ENCODE data around the gene SPSB2.

Gene SPSB2

DNA sequence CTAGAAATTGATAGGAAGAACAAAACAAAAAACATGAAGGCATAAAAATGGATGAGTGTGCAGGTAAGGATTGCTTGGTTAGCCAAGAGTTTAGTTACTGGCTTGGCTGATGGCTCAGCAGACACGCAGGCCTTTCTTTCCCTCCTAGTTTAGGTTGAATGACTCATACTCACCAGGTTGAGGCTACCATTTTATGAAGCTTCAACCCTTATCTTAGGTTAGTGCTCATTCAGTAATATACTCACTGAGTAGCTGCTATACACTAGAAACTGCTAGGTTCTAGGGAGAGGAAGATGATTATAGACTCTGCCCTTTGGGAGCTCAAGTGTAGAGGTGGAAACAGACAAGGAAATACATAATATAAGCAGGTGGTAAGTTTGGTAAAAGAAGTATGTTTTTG, 38.8 kb downstream of the SPSB2 start:
- TF ChIP-seq POLR2A (IDR thresholded peaks at IDR 0.05; ENCODE audit: extremely low read depth, insufficient read length): no peak
- TF ChIP-seq, protein P1, sequence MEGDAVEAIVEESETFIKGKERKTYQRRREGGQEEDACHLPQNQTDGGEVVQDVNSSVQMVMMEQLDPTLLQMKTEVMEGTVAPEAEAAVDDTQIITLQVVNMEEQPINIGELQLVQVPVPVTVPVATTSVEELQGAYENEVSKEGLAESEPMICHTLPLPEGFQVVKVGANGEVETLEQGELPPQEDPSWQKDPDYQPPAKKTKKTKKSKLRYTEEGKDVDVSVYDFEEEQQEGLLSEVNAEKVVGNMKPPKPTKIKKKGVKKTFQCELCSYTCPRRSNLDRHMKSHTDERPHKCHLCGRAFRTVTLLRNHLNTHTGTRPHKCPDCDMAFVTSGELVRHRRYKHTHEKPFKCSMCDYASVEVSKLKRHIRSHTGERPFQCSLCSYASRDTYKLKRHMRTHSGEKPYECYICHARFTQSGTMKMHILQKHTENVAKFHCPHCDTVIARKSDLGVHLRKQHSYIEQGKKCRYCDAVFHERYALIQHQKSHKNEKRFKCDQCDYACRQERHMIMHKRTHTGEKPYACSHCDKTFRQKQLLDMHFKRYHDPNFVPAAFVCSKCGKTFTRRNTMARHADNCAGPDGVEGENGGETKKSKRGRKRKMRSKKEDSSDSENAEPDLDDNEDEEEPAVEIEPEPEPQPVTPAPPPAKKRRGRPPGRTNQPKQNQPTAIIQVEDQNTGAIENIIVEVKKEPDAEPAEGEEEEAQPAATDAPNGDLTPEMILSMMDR (IDR thresholded peaks at IDR 0.05; ENCODE audit: low read depth, low read length): no peak
- TF ChIP-seq, protein P2, sequence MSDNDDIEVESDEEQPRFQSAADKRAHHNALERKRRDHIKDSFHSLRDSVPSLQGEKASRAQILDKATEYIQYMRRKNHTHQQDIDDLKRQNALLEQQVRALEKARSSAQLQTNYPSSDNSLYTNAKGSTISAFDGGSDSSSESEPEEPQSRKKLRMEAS (IDR thresholded peaks at IDR 0.05; ENCODE audit: low read depth, low read length): no peak
- no peak overlapping the region for H3K4me3 ChIP-seq (ENCODE audit: low read depth, low read length)
- no peak for DNase-seq (ENCODE audit: low read depth)

DNA sequence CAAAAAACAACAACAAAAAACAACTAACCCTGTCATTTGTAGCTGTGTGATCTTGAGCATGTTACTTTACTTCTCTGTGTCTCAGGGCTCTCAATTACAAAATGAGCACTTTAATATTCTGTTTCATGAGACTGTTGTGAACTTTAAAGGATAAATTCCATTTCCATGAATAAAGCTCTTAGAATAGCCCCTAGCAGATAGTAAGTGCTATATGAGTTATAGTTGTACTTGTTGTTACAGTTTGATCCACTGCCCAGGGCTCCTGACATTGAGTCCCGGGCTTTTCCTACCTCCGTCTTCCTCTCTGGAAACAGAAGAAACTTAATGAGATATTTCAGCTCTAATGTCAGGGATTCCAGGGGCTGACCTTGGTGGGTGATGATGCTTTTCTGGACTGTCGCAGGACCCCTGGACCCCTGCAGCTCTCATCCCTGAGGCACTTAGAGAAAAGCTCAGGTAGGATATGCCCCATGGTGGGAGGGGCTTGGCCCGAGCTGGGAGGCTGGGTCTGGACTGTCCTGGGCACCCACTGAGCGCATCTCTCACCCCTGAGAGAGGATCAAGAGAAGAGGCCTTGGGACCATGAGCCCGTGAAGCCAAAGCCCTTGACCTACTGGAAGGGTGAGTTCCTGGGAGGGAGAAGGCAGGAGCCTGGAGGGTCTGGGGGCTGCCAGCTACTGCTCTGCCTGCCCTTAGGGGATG, 39.8 kb downstream of the SPSB2 start:
- no peak for DNase-seq (ENCODE audit: low read depth)
- TF ChIP-seq, protein P1 (IDR thresholded peaks at IDR 0.05; ENCODE audit: low read depth, low read length): no peak
- TF ChIP-seq, protein P2 (IDR thresholded peaks at IDR 0.05; ENCODE audit: low read depth, low read length): no peak
- no peak for TF ChIP-seq POLR2A (IDR thresholded peaks at IDR 0.05; ENCODE audit: extremely low read depth, insufficient read length)
- TF ChIP-seq MYC (IDR thresholded peaks at IDR 0.05; ENCODE audit: low read depth, low read length): no peak
- H3K4me3 ChIP-seq (ENCODE audit: low read depth, low read length): no peak overlapping the region

DNA sequence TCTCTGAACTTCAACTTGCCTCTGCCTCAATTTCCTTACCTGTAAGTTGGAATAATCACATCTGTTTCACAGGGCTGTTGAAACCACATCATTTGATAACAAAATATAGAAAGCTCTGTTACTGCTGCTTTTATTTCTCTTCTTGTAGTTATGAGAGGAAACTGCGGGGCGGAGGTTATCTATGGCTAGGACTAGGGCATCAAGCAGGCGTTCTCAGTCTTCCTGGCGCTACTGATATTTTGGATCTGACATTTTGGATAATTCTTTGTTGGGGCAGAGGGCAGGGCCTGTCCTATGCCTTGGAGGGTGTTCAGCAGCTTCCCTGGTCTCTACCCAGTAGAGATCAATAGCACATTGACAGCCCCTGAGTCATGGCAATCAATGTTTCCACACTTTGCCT, 41.0 kb downstream of the SPSB2 start:
- H3K4me3 ChIP-seq (ENCODE audit: low read depth, low read length): no peak overlapping the region
- DNase-seq (ENCODE audit: low read depth): no peak
- TF ChIP-seq, protein P2 (IDR thresholded peaks at IDR 0.05; ENCODE audit: low read depth, low read length): no peak
- TF ChIP-seq, protein P1 (IDR thresholded peaks at IDR 0.05; ENCODE audit: low read depth, low read length): no peak
- TF ChIP-seq MYC (IDR thresholded peaks at IDR 0.05; ENCODE audit: low read depth, low read length): no peak
- TF ChIP-seq POLR2A (IDR thresholded peaks at IDR 0.05; ENCODE audit: extremely low read depth, insufficient read length): no peak

DNA sequence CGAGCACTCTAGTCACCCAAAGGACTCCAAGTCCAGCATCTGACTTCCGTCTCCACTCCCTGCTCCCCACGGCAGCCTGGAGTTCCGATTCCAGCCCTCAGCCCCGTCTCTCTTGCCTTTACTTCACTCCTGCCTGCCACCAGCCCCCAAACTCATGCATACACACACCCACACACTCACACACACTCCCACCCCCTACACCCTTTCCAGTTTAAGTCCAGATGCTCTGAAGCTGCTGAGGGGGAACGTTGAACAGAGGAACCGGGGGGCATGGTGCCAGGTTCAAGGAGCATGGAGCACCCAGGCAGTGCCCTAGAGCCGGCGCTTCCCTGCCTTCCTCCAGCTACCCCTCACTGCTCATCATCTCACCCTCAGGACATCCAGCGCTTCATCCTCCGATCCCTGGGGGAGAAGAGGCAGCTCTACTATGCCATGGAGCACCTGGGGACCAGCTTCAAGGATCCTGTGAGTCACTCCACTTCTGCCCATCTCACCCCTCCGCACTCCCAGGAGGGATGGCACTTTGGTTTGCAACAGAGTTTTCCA, 41.6 kb downstream of the SPSB2 start:
- TF ChIP-seq, protein P2 (IDR thresholded peaks at IDR 0.05; ENCODE audit: low read depth, low read length): no peak
- no peak for TF ChIP-seq MYC (IDR thresholded peaks at IDR 0.05; ENCODE audit: low read depth, low read length)
- no peak for TF ChIP-seq POLR2A (IDR thresholded peaks at IDR 0.05; ENCODE audit: extremely low read depth, insufficient read length)
- TF ChIP-seq, protein P1 (IDR thresholded peaks at IDR 0.05; ENCODE audit: low read depth, low read length): no peak
- DNase-seq (ENCODE audit: low read depth): no peak
- H3K4me3 ChIP-seq (ENCODE audit: low read depth, low read length): no peak overlapping the region

DNA sequence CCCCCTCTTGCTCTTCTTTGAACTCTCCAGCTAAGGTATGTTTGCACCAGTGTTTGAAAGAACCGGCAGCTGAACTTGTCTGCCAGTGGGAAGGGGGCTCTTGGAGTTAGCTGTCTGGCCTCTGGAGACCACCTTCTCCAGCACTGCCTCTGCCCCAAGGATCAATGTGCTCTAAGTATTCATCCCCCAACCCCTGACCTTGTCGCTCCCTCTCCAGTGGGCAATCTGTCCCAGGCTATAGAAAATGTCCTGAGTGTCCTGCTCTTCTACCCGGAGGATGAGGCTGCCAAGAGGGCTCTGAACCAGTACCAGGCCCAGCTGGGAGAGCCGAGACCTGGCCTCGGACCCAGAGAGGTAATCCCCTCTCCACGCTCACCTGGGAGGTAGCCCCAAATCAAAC, 42.1 kb downstream of the SPSB2 start:
- DNase-seq (ENCODE audit: low read depth): no peak
- TF ChIP-seq, protein P2 (IDR thresholded peaks at IDR 0.05; ENCODE audit: low read depth, low read length): no peak
- TF ChIP-seq MYC (IDR thresholded peaks at IDR 0.05; ENCODE audit: low read depth, low read length) (no peak), POLR2A (IDR thresholded peaks at IDR 0.05; ENCODE audit: extremely low read depth, insufficient read length) (no peak)
- TF ChIP-seq, protein P1 (IDR thresholded peaks at IDR 0.05; ENCODE audit: low read depth, low read length): no peak
- no peak overlapping the region for H3K4me3 ChIP-seq (ENCODE audit: low read depth, low read length)

All from NB4 (cell line).